Occipital lobe (tissue), 2 donors: ENCODE measurements around the gene TKTL1. TPM values are rescaled to one million over a fixed set of nuclear protein-coding genes. Genes with fewer than 3 reads are reported as not detected.
A peak's percentile ranks its signal among the peaks of the same experiment; 100 is the strongest.

Source experiments
- DNase-seq: peaks from one replicate; lab custom pipeline; 2025; lab: John Stamatoyannopoulos, UW
- total RNA-seq: library from RNA; depleted of rRNA; stranded (reverse); fragments of >200 nt; gene quantifications from one replicate; pipeline ENCODE4 v1.2.3, GENCODE V29; 2014

Gene TKTL1
- total RNA-seq, 1 donor from 2014 or later, result 2.5 TPM

DNA sequence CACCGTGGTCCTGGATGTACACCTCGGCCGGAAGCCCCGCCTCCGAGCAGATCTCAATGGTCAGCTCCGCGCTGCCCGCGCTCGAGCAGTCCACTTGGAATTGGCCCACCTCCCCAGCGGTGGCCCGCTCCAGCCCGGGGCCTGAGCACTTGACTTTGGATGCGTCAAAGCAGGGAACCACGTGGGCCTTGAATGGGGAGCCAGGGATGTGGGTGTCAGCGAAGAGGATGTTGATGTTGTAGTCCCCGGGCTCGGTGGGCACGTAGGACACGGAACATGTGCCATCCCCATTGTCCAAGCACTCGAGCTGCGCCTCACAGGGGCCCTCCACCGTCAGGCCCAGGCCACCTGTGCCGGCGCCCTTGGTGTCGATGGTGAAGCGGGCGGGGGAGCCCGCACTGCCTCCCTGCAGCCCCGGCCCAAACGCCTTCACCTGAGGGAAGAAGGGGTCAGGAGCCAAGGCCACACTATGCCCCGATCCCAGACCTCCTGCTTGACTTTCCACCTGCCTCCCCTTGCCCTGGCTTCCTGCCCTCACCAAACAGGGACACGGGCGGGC is 64.6 kb downstream of the TKTL1 start:
- no peak for DNase-seq

GRCh38 chrX:154362085-154362742 is 66.6 kb downstream of the TKTL1 start:
- no peak for DNase-seq

- DNase-seq, result no peak
Observed at GRCh38 chrX:154363706-154364439, 68.3 kb downstream of the TKTL1 start.

DNA sequence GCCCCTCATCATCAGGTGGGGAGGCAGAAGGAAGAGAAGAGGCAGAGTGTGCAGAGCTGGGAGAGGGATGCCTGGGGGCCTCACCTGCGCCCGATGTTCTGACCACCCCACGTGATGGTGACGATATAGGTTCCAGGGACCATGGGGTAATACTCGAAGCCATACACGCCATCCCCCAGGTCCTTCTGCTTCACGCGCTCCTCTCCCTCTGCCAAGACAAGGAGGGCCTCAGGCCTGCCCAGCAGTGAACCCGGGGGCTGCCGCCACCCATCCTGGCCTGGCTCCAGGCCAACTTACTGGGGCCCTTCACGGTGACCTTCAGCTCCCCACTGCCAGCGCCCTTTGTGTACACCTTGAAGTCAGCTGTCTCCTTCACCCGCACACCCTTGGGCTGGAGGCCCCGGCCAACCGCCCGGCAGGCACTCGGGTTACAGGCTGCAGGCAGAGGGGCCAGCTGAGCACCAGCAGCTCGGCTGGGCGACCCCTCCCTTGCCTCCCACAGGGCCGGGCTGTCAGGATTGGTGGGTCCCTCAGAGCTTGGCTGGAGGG is 69.5 kb downstream of the TKTL1 start:
- no peak for DNase-seq

DNA sequence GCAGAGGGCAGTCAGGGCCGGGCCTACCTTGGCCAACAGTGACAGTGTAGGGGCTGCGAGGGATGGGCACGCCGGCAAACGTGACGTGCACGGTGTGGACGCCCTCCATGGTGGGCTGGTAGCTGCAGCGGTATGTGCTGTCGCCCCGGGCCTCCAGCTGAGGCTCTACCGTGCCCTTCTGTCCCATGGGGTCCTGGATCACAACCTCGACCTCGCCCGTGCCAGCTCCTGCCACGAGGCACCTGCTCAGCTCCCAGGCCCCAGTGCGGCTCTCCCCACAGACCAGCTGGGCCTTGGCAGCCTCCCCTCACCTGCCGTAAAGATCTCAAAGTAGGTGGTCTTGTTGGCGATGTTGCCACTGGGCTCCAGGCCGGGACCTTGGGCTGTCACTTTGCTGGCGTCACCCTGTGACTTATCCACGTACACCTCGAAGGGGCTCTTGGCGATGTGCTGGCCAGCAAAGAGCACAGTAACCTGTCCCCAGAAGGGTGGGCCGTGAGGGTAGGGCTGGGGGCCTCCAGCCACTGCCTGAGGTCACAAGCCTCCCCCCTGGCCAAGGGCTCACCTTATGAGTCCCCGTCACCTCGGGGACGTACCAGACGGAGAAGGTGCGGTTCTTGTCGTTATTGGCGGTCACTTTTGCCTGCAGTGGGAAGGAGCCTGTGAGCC is 70.5 kb downstream of the TKTL1 start:
- no peak for DNase-seq

DNA sequence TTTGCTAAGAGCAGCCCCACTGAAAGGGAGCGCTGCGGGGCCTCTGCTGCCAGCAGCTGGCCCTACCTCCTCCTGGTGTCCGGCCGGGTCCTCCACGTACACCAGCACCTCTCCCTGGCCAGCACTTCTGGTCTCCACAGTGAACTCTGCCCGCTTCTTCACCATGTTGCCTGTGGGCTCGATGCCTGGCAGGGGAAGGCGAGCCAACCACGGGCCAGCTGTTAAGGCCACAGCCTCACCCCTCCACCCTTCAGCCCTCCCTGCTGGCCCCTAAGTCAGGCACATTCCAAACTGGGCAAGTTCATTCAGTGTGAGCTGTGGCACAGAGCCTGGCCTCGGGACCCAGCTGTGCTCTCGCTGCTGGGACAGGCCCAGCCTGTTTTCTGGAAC is 71.1 kb downstream of the TKTL1 start:
- DNase-seq, result peak; percentile 15

DNA sequence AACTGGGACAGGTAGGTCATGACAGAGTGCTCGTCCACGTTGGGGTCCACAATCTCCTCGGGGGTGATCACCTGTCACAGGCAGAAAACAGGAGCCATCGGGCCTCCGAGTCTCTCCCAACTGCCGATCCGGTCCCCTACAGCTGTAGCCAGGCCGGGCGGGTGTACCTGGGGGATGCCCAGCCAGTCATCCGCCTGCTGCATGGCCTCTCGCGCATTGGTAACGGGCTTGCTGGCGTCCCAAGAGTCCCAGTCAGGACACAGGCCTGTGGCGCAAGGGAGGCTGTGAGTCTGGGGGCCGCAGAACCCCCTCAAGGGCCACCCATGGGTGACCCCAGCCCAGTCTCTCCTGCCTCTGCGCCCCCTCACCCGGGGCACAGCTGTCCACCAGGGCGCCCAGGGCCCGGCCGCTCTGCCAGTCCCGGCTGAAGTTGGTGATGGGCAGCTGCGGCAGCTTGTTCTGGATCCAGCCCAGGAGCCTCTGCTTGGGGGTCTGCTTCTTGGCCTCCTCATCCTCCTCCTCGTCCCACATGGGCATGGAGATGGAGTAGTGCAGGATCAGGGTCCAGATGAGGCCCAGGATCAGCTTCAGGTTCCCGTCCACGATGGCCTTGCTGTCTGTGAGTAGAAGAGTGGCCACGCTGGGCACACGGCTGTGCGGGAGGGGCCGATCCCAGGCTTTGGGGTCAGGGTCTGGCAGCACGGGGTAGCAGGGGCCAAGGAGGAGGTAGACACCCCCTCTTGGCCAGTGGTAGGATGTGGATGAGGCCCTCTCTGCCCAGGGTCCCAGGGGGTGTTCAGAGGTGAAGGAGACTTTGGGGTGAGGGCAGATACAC is 72.1 kb downstream of the TKTL1 start:
- DNase-seq, result no peak

DNA sequence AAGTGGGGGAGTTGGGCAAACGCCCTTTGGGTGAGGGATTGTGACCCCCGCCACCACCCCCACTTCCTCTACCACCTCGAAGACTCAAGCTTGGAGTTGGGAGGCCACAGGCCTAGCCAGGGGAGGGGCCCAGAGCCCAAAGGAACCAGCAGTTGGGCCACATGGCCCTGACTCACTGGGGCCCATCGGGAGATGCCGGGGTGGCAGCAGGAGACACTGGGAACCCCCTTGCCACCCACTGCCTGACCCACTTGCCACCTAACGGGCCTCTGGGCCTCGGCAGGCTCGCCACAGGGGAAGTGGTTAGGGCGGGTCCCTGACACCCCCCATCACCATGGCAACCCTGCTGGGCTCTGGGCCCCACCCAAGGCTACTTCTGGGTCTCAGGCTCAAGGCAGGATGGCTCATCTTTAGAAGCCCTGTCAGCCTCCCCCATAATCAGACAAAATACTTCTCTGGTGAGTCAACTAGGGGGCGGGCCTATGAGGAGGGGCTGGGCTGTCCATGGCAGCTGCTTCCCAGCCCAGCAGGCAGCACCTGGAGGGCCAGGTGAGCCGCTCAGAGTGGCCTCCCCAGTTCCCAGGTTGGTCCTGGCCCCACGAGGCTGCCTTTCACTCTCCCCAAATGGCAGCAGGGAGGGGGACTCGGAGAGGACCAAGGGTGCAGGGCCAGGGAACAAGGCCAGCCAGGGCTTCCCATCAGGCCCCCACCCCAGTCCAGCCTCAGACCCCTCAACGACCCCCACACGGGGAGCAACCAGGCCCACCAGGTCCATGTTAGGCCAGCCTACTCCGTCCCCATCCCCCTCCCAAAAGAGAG is 73.2 kb downstream of the TKTL1 start:
- DNase-seq, result no peak

DNA sequence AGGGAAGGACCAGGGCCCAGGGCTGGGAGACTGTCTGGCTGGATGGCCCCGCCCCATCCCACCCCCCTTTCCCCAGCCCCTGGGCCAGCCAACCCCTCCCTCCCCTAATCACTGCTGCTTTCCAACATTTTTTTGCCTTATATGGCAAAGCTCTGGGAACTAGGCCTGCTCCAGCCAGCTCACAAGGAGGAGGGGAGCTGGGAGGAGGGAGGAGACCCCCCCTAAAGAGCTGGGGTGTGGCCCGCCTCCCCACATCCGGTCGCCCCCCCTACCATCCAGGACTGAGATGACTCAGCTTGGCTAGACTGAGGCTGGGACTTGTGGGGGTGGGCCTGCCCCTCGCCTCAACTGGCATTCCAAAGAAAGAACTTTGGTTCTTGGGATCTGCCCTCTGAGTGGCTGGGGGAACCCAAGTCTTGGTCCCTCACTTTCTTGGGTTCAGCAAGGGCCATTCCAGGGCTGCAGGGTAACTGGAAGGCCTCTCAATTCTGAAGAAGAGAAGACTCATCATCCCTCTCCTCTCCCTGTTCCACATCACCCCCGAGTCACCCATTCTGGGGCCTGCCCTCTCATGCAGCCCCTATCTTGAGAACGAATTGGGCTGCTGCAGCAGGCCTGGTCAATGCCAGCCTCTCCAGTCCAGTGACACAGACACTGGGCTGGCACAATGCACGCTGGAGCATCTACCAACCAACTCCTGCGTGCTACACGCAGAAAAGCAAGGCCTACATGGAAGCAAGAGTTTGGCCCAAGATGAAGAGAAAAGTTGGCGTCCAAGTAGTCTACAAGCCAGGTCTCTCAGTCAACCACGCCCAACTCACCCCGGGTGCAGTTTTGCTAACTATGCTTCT is 74.1 kb downstream of the TKTL1 start:
- DNase-seq, result peak; percentile 25

- DNase-seq, result no peak
Observed at GRCh38 chrX:154370300-154371016, 74.9 kb downstream of the TKTL1 start.

- DNase-seq, result peak; percentile 87
Observed at GRCh38 chrX:154371017-154371788, 75.6 kb downstream of the TKTL1 start.

- DNase-seq, result no peak
Observed at GRCh38 chrX:154371789-154372300, 76.2 kb downstream of the TKTL1 start.

GRCh38 chrX:154372612-154373022 is 77.0 kb downstream of the TKTL1 start:
- no peak for DNase-seq

- peak; percentile 36 for DNase-seq
Observed at GRCh38 chrX:154373340-154374306, 78.0 kb downstream of the TKTL1 start.

DNA sequence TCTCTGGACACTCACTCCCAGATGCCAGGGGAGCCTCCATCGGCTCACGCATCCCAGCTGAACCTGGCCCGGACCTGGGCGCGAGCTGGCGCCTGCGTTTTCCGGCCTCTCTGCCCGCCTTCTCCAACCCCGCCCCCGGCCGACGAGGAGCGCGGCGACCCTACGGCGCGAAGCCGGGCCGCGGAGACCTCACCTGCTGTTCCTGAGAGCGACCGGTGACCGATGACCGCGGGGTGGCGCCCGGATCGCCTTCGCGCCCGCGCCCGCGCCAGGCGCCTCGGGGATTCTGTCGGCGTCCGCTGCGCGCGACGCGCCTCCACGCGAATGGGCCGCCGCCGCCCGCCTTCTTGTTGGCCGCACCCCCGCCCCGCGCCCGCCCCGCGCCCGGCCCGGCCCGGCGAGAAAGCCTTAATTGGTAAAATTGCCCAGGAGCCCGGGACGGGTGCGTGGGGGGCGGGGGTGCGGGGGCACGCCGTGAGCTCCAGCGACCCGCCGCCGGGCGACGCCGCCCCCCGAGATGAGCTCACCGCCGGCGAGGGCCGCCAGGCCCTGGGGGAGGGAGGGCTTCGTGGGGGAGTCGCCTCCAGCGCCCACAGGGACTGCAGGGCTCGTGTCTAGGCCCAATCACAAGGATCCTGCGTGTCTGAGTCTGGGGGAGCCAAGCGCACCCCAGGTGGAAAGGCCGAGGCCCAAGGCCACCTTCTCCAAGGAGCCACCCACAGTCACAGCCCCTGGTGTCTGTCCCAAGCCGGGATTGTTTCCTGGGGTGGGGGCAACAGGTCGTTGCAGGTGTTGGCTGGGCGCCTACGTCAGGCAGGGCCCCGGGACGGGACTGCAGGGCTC is 78.9 kb downstream of the TKTL1 start, which contains the start of gene FLNA:
Gene FLNA, minus strand, starts transcription at position 322 of the 843 bp plus-strand sequence. CDS start 3,389 bp downstream, outside the sequence.
- DNase-seq, result no peak
